ENCODE measurements around the gene PRKAR2B. TPM values are rescaled to one million over a fixed set of nuclear protein-coding genes. Genes with fewer than 3 reads are reported as not detected.

PRKAR2B gene
- polyA plus RNA-seq, 3 donors = 2.5 to 5.6 (median 3.5) TPM

GRCh38 chr7:107089627-107090026, 45.1 kb downstream of the PRKAR2B start:
- Histone ChIP-seq H3K27me3 (ENCODE audit: control insufficient read depth in 2 of 2, insufficient read depth in 2 of 2, low read length in 2 of 2) (no peaks in the 10 kb centered on the region), H3K79me2 (ENCODE audit: insufficient read depth, low read length) (no peaks in the 10 kb centered on the region), H3K4me1 (ENCODE audit: control insufficient read depth in 1 of 2, insufficient read depth in 2 of 2, low read length in 2 of 2) (no peaks in the 10 kb centered on the region), H3K4me3 (replicated peaks in 1 of 3; ENCODE audit: low read depth in 2 of 3, low read length in 3 of 3) (no peak overlapping the region), H3K9me3 (replicated peaks in 1 of 2; ENCODE audit: control insufficient read depth in 1 of 2, insufficient read depth in 1 of 2, low read length in 2 of 2) (no peaks in the 10 kb centered on the region), H3K4me2 (replicated peaks; ENCODE audit: extremely low read depth, low read length, poor library complexity, severe bottlenecking) (no peak overlapping the region), H3K9ac (ENCODE audit: insufficient read depth, low read length, poor library complexity, severe bottlenecking) (no peak overlapping the region), H2AFZ (ENCODE audit: insufficient read depth, low read depth, low read length, poor library complexity, severe bottlenecking) (no peak overlapping the region), H3K36me3 (replicated peaks in 1 of 2; ENCODE audit: control insufficient read depth in 1 of 2, insufficient read depth in 2 of 2, low read length in 2 of 2) (no peaks in the 10 kb centered on the region), H4K20me1 (ENCODE audit: insufficient read depth, low read length) (no peaks in the 10 kb centered on the region), H3K27ac (ENCODE audit: low read depth in 1 of 2, low read length in 2 of 2) (no peak overlapping the region)
- Mint-ChIP-seq H3K4me3 (no peak overlapping the region), H3K9me3 (peaks cover 0 to 3% (median 0%) of the 10 kb centered on the region in 7 donors), H3K27ac (no peak overlapping the region), H3K27me3 (ENCODE audit: low read depth in 3 of 3) (no peaks in the 10 kb centered on the region), H3K36me3 (no peaks in the 10 kb centered on the region), H3K4me1 (peaks cover 3% of the 10 kb centered on the region)
- TF ChIP-seq CTCF (IDR thresholded peaks at IDR 0.05) = no peak
- no peak for DNase-seq
- intact Hi-C loops (cut with micrococcal nuclease) = no loop called here

- no peaks in the 10 kb centered on the region for H3K27me3 ChIP-seq (ENCODE audit: control insufficient read depth in 2 of 2, insufficient read depth in 2 of 2, low read length in 2 of 2)
- Mint-ChIP-seq H3K9me3 (peaks cover 0 to 4% (median 0%) of the 10 kb centered on the region in 7 donors), H3K36me3 (no peaks in the 10 kb centered on the region), H3K27ac (no peak overlapping the region), H3K27me3 (ENCODE audit: low read depth in 3 of 3) (no peaks in the 10 kb centered on the region), H3K4me3 (no peak overlapping the region), H3K4me1 (peaks cover 10% of the 10 kb centered on the region)
- no peak overlapping the region for H3K27ac ChIP-seq (ENCODE audit: low read depth in 1 of 2, low read length in 2 of 2)
- no peak overlapping the region for H3K4me3 ChIP-seq (replicated peaks in 1 of 3; ENCODE audit: low read depth in 2 of 3, low read length in 3 of 3)
- no peak overlapping the region for H2AFZ ChIP-seq (ENCODE audit: insufficient read depth, low read depth, low read length, poor library complexity, severe bottlenecking)
- DNase-seq = no peak
- H3K9ac ChIP-seq (ENCODE audit: insufficient read depth, low read length, poor library complexity, severe bottlenecking) = no peak overlapping the region
- intact Hi-C loops (cut with micrococcal nuclease) = no loop called here
- no peaks in the 10 kb centered on the region for H4K20me1 ChIP-seq (ENCODE audit: insufficient read depth, low read length)
- TF ChIP-seq CTCF (IDR thresholded peaks at IDR 0.05) = no peak
- no CpG with 5 or more reads among the region's 2 CpGs for WGBS (ENCODE audit: insufficient coverage)
- H3K4me2 ChIP-seq (replicated peaks; ENCODE audit: extremely low read depth, low read length, poor library complexity, severe bottlenecking) = no peak overlapping the region
- no peaks in the 10 kb centered on the region for H3K4me1 ChIP-seq (ENCODE audit: control insufficient read depth in 1 of 2, insufficient read depth in 2 of 2, low read length in 2 of 2)
- H3K36me3 ChIP-seq (replicated peaks in 1 of 2; ENCODE audit: control insufficient read depth in 1 of 2, insufficient read depth in 2 of 2, low read length in 2 of 2) = no peaks in the 10 kb centered on the region
- no peaks in the 10 kb centered on the region for H3K79me2 ChIP-seq (ENCODE audit: insufficient read depth, low read length)
- H3K9me3 ChIP-seq (replicated peaks in 1 of 2; ENCODE audit: control insufficient read depth in 1 of 2, insufficient read depth in 1 of 2, low read length in 2 of 2) = no peaks in the 10 kb centered on the region
Observed at GRCh38 chr7:107090457-107090856, 46.0 kb downstream of the PRKAR2B start.

Measured in CD14-positive monocyte (primary cell).